Caco-2 (cell line): ENCODE measurements around the gene LRRC72. TPM values are rescaled to one million over a fixed set of nuclear protein-coding genes. Genes with fewer than 3 reads are reported as not detected.

Experiments
- BruUV-seq: library from RNA; stranded (reverse); fragments of 400-500 nt; replicated peaks from 2 replicates; lab custom pipeline; 2021; lab: Mats Ljungman, UMichigan
- CTCF ChIA-PET: fragments of 300-600 bp; sonication (Branson Sonifier 250); formaldehyde crosslinking; loops from one replicate; lab custom pipeline; 2022; ENCODE audit warnings: antibody characterized with exemption; lab: Charles Lee
- POLR2A ChIA-PET: fragments of 300-600 bp; sonication (Branson Sonifier 250); formaldehyde crosslinking; loops from one replicate; lab custom pipeline; 2022; ENCODE audit warnings: antibody characterized with exemption; lab: Charles Lee
- DNase-seq, 2 experiments: peaks; one replicate each; pipeline versions ENCODE4 v3.0.0 to v3.0.0-alpha.2; 2020 to 2022
- H3K27me3 ChIP-seq: replicated peaks from 2 replicates; pipeline ENCODE4 v1.6.0; 2011; ENCODE audit warnings: low read length; ENCODE audit not compliant: control insufficient read depth, insufficient read depth
- H3K36me3 ChIP-seq: 2 replicates; pipeline ENCODE4 v1.5.1; 2011; ENCODE audit warnings: low read length; ENCODE audit not compliant: control insufficient read depth, insufficient read depth
- H3K4me1 ChIP-seq: fragments of 250-450 bp; sonication (Bioruptor Pico); 2 replicates; pipeline ENCODE4 v1.5.1; 2020; ENCODE audit warnings: mild to moderate bottlenecking
- H3K4me3 ChIP-seq: 2 replicates; pipeline ENCODE4 v1.5.1; 2011; ENCODE audit warnings: low read depth, mild to moderate bottlenecking, control low read depth, low read length
- H3K9me3 ChIP-seq: fragments of 250-450 bp; sonication (Bioruptor Pico); 2 replicates; pipeline ENCODE4 v1.5.1; 2020; ENCODE audit warnings: mild to moderate bottlenecking, moderate library complexity
- H3K27ac Mint-ChIP-seq: one replicate; pipeline ENCODE4 v1.8.0; 2022; ENCODE audit warnings: mixed read lengths; ENCODE audit not compliant: unreplicated experiment
- H3K27me3 Mint-ChIP-seq: one replicate; pipeline ENCODE4 v1.8.0; 2022; ENCODE audit warnings: mixed read lengths; ENCODE audit not compliant: insufficient read depth, unreplicated experiment
- H3K36me3 Mint-ChIP-seq: one replicate; pipeline ENCODE4 v1.8.0; 2022; ENCODE audit warnings: mild to moderate bottlenecking, mixed read lengths; ENCODE audit not compliant: insufficient read depth, unreplicated experiment
- H3K4me1 Mint-ChIP-seq: one replicate; pipeline ENCODE4 v1.8.0; 2022; ENCODE audit warnings: low read depth, mixed read lengths; ENCODE audit not compliant: unreplicated experiment
- H3K4me3 Mint-ChIP-seq: one replicate; pipeline ENCODE4 v1.8.0; 2022; ENCODE audit warnings: mild to moderate bottlenecking, moderate library complexity, mixed read lengths; ENCODE audit not compliant: unreplicated experiment
- H3K9me3 Mint-ChIP-seq: one replicate; pipeline ENCODE4 v1.8.0; 2022; ENCODE audit warnings: mixed read lengths; ENCODE audit not compliant: unreplicated experiment
- intact Hi-C: fragments of 100-400 bp; cut with micrococcal nuclease; formaldehyde crosslinking; loops from one replicate; pipeline ENCODE4 v1.10.0; 2022; ENCODE audit not compliant: unreplicated experiment
- total RNA-seq: library from RNA; stranded (reverse); gene quantifications from 2 replicates; pipeline ENCODE4 v1.2.3, GENCODE V29; 2022
- TF ChIP-seq, protein P1 (sequence below), 2 experiments: fragments of 200-600 bp in 1 of 2; IDR thresholded peaks; 1 replicate in 1 of 2; 2 replicates in 1 of 2; pipeline versions ENCODE4 v1.5.1 to v1.8.0; 2011 to 2022; ENCODE audit warnings: antibody characterized with exemption in 1 of 2, control low read depth in 1 of 2, inconsistent platforms in 1 of 2, low read depth in 1 of 2, low read length in 1 of 2, mild to moderate bottlenecking in 1 of 2, moderate library complexity in 1 of 2; ENCODE audit not compliant: insufficient read depth in 1 of 2, severe bottlenecking in 1 of 2, unreplicated experiment in 1 of 2

LRRC72 gene
- total RNA-seq, 1 experiment from 2014 or later, result not detected

DNA sequence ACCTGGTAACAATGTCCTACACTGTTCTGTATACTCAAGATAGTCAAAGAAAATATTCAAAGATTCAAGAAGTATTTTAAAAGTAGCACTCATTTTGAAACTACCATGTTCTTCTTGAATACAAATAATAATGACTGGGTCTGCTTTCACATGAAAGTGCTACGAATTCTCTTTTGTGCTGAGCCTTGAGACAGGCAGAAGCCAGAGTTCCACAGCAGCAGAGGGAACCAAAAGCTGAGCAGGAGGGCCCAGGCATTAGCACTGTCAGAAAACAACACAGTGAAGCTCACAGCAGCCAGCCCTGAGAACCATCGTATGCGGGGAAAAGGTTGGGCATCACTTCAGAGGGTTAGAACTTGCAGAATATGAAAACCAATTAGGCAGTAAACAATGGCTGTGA is 80.1 kb downstream of the LRRC72 start:
- Mint-ChIP-seq H3K4me3 (no peak overlapping the region), H3K4me1 (peaks cover 35% of the 10 kb centered on the region), H3K36me3 (peaks cover 82% of the 10 kb centered on the region), H3K27me3 (no peaks in the 10 kb centered on the region), H3K9me3 (no peaks in the 10 kb centered on the region), H3K27ac (no peak overlapping the region)
- Histone ChIP-seq H3K27me3 (no peaks in the 10 kb centered on the region), H3K9me3 (no peaks in the 10 kb centered on the region), H3K4me1 (peaks cover 33% of the 10 kb centered on the region), H3K36me3 (peaks cover 2% of the 10 kb centered on the region), H3K4me3 (no peak overlapping the region)
- intact Hi-C loops, result no loop called here
- BruUV-seq, result no TSS peak
- no peak for DNase-seq
- POLR2A ChIA-PET, result no interaction called here
- CTCF ChIA-PET, result no interaction called here
- TF ChIP-seq, protein P1, sequence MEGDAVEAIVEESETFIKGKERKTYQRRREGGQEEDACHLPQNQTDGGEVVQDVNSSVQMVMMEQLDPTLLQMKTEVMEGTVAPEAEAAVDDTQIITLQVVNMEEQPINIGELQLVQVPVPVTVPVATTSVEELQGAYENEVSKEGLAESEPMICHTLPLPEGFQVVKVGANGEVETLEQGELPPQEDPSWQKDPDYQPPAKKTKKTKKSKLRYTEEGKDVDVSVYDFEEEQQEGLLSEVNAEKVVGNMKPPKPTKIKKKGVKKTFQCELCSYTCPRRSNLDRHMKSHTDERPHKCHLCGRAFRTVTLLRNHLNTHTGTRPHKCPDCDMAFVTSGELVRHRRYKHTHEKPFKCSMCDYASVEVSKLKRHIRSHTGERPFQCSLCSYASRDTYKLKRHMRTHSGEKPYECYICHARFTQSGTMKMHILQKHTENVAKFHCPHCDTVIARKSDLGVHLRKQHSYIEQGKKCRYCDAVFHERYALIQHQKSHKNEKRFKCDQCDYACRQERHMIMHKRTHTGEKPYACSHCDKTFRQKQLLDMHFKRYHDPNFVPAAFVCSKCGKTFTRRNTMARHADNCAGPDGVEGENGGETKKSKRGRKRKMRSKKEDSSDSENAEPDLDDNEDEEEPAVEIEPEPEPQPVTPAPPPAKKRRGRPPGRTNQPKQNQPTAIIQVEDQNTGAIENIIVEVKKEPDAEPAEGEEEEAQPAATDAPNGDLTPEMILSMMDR (IDR thresholded peaks at IDR 0.05; ENCODE audit: insufficient read depth in 1 of 2, low read depth in 1 of 2, low read length in 1 of 2, severe bottlenecking in 1 of 2, unreplicated experiment in 1 of 2), result no peak

DNA sequence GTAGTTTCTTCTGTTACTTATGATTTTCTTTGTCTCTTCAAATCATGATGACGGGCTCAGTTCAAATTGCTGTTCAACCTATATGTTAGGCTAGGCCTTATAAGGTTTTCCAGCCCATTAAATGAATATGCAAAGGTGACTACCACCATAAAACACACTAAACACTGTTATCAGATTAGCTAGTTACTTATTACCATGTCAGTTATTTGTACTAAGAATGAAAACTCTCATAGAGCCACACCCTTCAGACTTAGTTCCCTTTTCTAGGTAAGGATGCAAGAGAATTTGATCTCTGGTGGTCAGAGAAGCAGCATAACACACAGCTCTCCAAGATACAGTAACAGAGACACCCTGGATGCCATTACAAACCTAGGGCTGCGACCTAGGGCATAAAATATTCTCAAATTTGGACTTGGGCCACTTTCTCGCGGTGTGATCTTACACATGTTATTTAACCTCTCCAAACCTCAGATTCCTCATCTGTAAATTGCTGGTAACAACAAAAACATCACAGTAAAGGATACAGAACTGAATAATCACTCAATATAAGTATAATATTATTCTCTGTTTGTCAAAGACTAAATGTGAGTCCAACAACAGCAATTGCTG is 83.3 kb downstream of the LRRC72 start:
- TSS peak; percentile 95 for BruUV-seq
- Histone ChIP-seq H3K4me1 (peaks cover 40% of the 10 kb centered on the region), H3K4me3 (no peak overlapping the region), H3K36me3 (peaks cover 2% of the 10 kb centered on the region), H3K9me3 (no peaks in the 10 kb centered on the region), H3K27me3 (no peaks in the 10 kb centered on the region)
- TF ChIP-seq, protein P1 (IDR thresholded peaks at IDR 0.05; ENCODE audit: insufficient read depth in 1 of 2, low read depth in 1 of 2, low read length in 1 of 2, severe bottlenecking in 1 of 2, unreplicated experiment in 1 of 2), result no peak
- ChIA-PET POLR2A (interaction anchor here (0.5 to 0.6 kb wide), 2 partner anchors 16 to 144 kb away, joined by 3 to 16 read pairs; partner anchors contain the start of gene SOSTDC1), CTCF (interaction anchor here (0.6 to 0.7 kb wide), 2 partner anchors 319 to 773 kb away, joined by 3 read pairs; no protein-coding TSS in a partner anchor)
- no peaks in the 10 kb centered on the region for H3K9me3 Mint-ChIP-seq
- DNase-seq, result peak in 1 of 2 experiments; percentile 47
- H3K36me3 Mint-ChIP-seq, result peaks cover 67% of the 10 kb centered on the region
- no peaks in the 10 kb centered on the region for H3K27me3 Mint-ChIP-seq
- peak overlapping the region; percentile 79 for H3K27ac Mint-ChIP-seq
- intact Hi-C loops, result loop anchor here (1.0 kb wide), 2 partner anchors 15 to 35 kb away; partner anchors contain the start of gene ANKMY2
- H3K4me3 Mint-ChIP-seq, result peak overlapping the region; percentile 58
- peaks cover 44% of the 10 kb centered on the region for H3K4me1 Mint-ChIP-seq

DNA sequence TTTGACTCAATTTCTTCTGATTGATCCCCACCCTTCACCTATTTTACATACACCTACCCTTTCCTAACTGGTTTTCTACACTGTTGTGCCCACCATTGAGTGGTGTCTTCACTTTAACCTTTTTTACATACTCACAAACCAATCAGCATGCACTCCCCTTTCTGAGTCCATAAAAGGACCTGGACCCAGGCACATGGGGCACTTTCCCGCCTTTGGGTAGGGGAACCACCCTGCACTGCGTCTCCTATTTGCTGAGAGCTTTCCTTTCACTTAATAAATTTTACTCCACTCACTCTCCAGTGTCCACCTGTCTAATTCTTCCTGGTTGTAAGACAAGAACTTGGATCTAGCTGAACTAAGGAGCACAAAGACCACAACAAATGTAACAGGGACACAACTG is 85.1 kb downstream of the LRRC72 start:
- BruUV-seq, result no TSS peak
- Mint-ChIP-seq H3K27ac (peak overlapping the region; percentile 59), H3K4me3 (no peak overlapping the region), H3K9me3 (no peaks in the 10 kb centered on the region), H3K27me3 (no peaks in the 10 kb centered on the region), H3K4me1 (peaks cover 44% of the 10 kb centered on the region), H3K36me3 (peaks cover 64% of the 10 kb centered on the region)
- peaks cover 40% of the 10 kb centered on the region for H3K4me1 ChIP-seq
- no peaks in the 10 kb centered on the region for H3K27me3 ChIP-seq
- intact Hi-C loops, result no loop called here
- TF ChIP-seq, protein P1 (IDR thresholded peaks at IDR 0.05; ENCODE audit: insufficient read depth in 1 of 2, low read depth in 1 of 2, low read length in 1 of 2, severe bottlenecking in 1 of 2, unreplicated experiment in 1 of 2), result no peak
- ChIA-PET CTCF (no interaction called here), POLR2A (no interaction called here)
- peaks cover 5% of the 10 kb centered on the region for H3K36me3 ChIP-seq
- no peak overlapping the region for H3K4me3 ChIP-seq
- DNase-seq, result no peak
- H3K9me3 ChIP-seq, result no peaks in the 10 kb centered on the region
